Choroid plexus epithelial cell (primary cell): Measurements from ENCODE around the gene RPL37A.

Experiments used
- DNase-seq: peaks from one replicate; pipeline ENCODE4 v3.0.0-alpha.2; 2010; ENCODE audit warnings: low read depth
- H3K4me3 ChIP-seq: 2 replicates; pipeline ENCODE4 v1.5.1; 2011; ENCODE audit warnings: low read depth, mild to moderate bottlenecking, control low read depth, low read length, moderate library complexity
- CTCF ChIP-seq: conservative IDR thresholded peaks from 2 replicates; pipeline ENCODE4 v1.5.1; 2011; ENCODE audit warnings: low read depth, mild to moderate bottlenecking, control low read depth, inconsistent platforms, low read length, moderate library complexity

The RPL37A gene

DNA sequence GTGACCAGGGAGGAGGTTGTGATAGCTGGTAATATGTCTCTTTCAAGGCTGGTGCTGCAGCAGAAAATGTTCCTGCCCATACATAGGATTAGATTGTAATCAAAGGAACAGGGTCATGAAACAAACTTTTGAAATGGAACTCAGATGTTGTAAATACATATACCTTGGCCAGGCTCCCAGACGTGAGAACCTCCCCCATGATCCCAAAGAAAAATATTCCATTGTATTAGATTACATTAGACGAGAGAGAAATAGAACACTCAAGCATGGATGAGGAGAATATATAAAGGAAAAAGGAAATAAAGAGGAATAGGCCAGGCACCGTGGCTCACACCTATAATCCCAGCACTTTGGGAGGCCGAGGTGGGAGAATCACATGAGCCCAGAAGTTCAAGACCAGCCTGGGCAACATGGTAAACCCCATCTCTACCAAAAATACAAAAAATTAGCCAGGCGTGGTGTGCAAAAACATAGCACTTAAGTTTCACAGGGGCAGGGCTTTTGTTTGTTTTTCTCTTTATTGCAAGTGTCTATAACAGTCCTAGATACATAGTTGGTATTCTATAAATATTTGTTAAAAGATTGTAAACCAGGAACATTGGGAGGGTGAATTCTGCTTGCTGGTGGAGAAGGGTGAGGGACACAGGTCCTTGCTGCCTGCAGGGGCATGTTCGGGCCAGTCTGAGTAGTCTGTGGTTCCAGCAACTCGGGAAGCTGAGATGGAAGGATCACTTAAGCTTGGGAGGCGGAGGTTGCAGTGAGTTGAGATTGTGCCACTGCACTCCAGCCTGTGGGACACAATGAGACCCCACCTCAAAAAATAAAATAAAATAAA is 52.8 kb downstream of the RPL37A start:
- H3K4me3 ChIP-seq: no peak overlapping the region
- DNase-seq: peak; percentile 83
- no peak for TF ChIP-seq CTCF

DNA sequence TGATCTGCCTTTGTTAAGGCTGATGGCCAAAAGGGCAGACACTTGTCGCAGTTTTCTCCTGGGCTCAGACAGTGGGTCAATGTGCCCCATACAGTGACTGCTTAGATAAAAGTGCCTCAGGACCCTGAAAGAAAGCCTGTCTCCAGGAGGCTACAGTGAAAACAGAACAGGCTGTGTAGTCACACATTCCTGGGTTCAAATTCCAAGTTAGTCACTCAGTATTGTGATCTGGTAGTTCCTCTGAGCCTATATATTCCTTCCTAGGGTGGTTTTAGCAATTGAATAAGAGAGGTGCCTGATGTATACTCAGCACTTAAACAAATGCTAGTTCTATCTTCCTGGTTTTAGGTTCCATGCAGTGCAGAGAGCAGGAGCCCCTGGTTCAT is 54.4 kb downstream of the RPL37A start:
- no peak for TF ChIP-seq CTCF
- peak; percentile 55 for DNase-seq
- no peak overlapping the region for H3K4me3 ChIP-seq
